ACC112 (cell line): Measurements from ENCODE around the gene RASSF5.

Experiments used
- H2AFZ ChIP-seq: fragments of 200-600 bp; sonication (generic); one replicate; pipeline ENCODE4 v1.6.0; 2017; ENCODE audit warnings: antibody characterized with exemption, low read length; ENCODE audit not compliant: unreplicated experiment
- H3K27ac ChIP-seq: fragments of 200-600 bp; sonication (generic); 2 replicates; pipeline ENCODE4 v1.5.1; 2014; ENCODE audit warnings: low read depth, mild to moderate bottlenecking, antibody characterized with exemption, low read length, moderate library complexity
- H3K27me3 ChIP-seq: fragments of 200-600 bp; sonication (generic); 2 replicates; pipeline ENCODE4 v1.6.1; 2014; ENCODE audit warnings: mild to moderate bottlenecking, antibody characterized with exemption, low read length, moderate library complexity, mixed read lengths; ENCODE audit not compliant: insufficient read depth
- H3K36me3 ChIP-seq: fragments of 200-600 bp; sonication (generic); 2 replicates; pipeline ENCODE4 v1.6.1; 2016; ENCODE audit warnings: mild to moderate bottlenecking, antibody characterized with exemption, low read length, moderate library complexity, mixed read lengths; ENCODE audit not compliant: insufficient read depth
- H3K4me1 ChIP-seq: fragments of 200-600 bp; sonication (generic); one replicate; pipeline ENCODE4 v1.6.1; 2016; ENCODE audit warnings: low read length, mixed read lengths; ENCODE audit not compliant: insufficient read depth, unreplicated experiment, control insufficient read depth
- H3K4me3 ChIP-seq: fragments of 200-600 bp; sonication (generic); 2 replicates; pipeline ENCODE4 v1.5.1; 2014; ENCODE audit warnings: mild to moderate bottlenecking, low read depth, low read length
- H3K79me2 ChIP-seq: fragments of 200-600 bp; sonication (generic); one replicate; pipeline ENCODE4 v1.6.0; 2016; ENCODE audit warnings: low read length; ENCODE audit not compliant: control insufficient read depth, unreplicated experiment, insufficient read depth

The RASSF5 gene

DNA sequence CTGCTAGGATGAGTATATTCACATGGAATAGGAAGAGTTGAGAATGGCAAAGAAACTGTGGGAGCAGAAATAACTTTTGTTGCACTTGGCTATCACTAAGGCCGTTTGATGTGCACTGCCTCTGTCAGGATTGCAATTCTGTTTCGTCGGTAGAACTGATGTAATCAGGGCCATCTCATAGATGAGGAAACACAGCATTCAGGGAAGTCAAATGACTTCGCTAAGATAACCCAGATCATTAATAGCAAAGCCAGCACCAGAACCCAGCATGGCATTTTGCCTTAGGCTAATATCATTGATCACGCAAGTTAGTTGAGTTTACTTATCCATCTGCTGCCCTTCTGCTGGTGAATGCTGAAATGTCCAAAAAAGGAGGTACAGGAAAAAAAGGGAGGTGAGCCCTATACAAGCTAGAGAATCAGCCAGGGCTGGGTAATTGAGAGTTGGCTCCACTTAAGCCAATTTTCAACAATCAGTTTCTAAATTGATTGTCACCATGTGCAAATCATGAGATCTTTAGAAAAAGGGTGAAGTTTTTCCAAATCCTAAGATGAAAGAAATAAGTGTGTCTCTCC, 7.6 kb downstream of the RASSF5 start:
- Histone ChIP-seq H3K4me3 (no peak overlapping the region), H3K27me3 (no peaks in the 10 kb centered on the region), H2AFZ (no peak overlapping the region), H3K27ac (no peak overlapping the region), H3K36me3 (no peaks in the 10 kb centered on the region), H3K4me1 (peaks cover 17% of the 10 kb centered on the region), H3K79me2 (no peaks in the 10 kb centered on the region)

DNA sequence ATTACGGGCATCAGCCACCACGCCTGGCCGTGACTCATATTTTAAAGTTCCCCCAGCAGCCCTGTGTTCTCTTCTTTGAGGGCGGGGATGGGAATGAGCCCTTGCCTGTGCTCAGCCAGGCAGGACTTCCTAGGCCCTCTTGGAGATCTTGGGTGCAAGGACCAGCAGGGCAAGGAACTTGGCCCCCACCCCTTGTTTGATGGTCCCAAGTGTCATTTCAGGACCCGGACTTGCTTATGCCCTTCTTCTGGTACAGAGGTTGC, 9.3 kb downstream of the RASSF5 start:
- H3K27me3 ChIP-seq, result no peaks in the 10 kb centered on the region
- no peak overlapping the region for H2AFZ ChIP-seq
- no peak overlapping the region for H3K4me3 ChIP-seq
- no peaks in the 10 kb centered on the region for H3K79me2 ChIP-seq
- H3K4me1 ChIP-seq, result peaks cover 17% of the 10 kb centered on the region
- H3K27ac ChIP-seq, result no peak overlapping the region
- H3K36me3 ChIP-seq, result no peaks in the 10 kb centered on the region

DNA sequence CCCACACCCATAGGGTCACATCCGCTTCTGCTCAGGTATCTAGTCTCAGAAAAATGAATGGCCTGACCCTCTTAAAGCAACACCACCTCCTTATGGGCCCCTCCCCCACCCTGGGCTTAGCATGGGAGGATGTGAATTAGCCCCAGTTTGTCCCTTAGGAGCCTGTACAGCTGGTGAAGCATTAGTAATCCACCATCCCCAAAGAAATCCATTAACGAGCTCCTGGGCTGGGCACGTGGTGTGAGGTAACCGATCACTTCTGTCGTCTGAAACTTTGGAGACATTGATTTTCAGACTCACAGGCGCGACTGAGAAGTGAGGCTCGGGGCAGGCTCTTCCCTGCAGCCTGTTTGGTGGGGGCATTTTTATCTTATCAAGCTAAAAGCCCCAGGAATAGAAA, 10.5 kb downstream of the RASSF5 start:
- Histone ChIP-seq H2AFZ (no peak overlapping the region), H3K79me2 (no peaks in the 10 kb centered on the region), H3K27me3 (no peaks in the 10 kb centered on the region), H3K4me3 (no peak overlapping the region), H3K36me3 (no peaks in the 10 kb centered on the region), H3K27ac (no peak overlapping the region), H3K4me1 (peaks cover 17% of the 10 kb centered on the region)

DNA sequence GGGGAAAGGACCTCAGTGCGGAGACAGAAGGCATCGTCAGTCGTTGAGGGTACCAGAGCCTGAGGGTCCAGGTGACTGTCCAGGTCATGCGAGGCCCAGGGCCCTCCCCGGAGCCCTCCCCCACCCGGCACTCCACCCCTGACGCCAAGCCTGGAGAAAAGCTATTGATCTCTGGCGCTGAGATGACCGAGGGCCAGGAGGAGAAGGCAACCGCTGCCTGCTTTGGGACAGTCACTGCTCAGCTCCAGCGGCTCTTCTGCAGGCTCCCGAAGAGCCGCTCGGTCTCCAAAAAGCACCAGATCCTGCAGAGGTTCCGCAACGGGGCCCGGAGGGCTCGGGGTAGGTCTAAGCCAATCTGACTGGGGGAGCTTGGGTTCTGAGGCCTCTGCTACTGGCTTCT, 10.9 kb downstream of the RASSF5 start:
- H3K4me1 ChIP-seq, result peaks cover 14% of the 10 kb centered on the region
- H3K4me3 ChIP-seq, result no peak overlapping the region
- H2AFZ ChIP-seq, result no peak overlapping the region
- H3K36me3 ChIP-seq, result no peaks in the 10 kb centered on the region
- H3K27ac ChIP-seq, result no peak overlapping the region
- no peaks in the 10 kb centered on the region for H3K79me2 ChIP-seq
- no peaks in the 10 kb centered on the region for H3K27me3 ChIP-seq

DNA sequence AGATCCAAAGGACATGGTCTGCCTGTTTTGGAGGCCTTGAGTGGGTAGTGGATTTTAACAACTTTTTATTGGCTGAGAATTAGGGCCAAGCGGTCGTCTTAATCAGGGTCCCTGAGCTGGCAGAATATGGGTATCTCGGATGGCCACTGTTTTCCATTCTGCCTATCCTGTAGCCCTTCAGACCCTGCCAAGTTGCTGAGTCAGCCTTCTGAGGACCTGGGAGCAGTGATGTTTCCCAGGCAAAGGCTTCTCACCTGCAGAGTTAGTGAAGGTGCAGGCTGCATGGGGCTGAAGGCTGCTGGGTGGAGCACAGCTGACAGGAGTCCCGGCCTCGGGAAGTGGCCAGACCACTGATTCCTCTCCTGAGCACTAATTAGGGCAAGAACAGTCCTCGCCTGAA, 11.4 kb downstream of the RASSF5 start:
- Histone ChIP-seq H3K79me2 (no peaks in the 10 kb centered on the region), H3K4me1 (peaks cover 8% of the 10 kb centered on the region), H3K27me3 (no peaks in the 10 kb centered on the region), H3K4me3 (no peak overlapping the region), H3K27ac (no peak overlapping the region), H2AFZ (no peak overlapping the region), H3K36me3 (no peaks in the 10 kb centered on the region)

DNA sequence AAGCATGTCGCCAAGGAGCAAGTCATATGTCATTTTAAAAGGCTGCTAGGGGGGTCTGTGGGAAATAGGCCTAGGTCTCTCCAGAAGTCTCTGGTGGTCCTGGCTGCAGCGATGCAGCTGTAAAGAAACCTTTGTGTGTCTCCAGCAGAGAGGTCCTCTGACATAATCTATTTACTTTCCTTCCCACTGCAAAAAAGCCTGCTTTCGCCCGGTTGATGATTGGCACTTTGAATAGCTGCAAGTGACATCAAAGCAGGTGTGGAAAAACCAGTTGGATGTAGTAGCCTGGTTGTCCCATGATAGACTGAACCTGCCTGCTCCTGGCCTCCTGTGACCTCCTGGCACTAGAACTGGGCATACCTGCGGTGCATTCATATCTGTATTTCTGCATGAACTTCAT, 13.8 kb downstream of the RASSF5 start:
- Histone ChIP-seq H3K27ac (no peak overlapping the region), H2AFZ (no peak overlapping the region), H3K4me1 (peaks cover 8% of the 10 kb centered on the region), H3K4me3 (no peak overlapping the region), H3K27me3 (no peaks in the 10 kb centered on the region), H3K79me2 (no peaks in the 10 kb centered on the region), H3K36me3 (no peaks in the 10 kb centered on the region)

DNA sequence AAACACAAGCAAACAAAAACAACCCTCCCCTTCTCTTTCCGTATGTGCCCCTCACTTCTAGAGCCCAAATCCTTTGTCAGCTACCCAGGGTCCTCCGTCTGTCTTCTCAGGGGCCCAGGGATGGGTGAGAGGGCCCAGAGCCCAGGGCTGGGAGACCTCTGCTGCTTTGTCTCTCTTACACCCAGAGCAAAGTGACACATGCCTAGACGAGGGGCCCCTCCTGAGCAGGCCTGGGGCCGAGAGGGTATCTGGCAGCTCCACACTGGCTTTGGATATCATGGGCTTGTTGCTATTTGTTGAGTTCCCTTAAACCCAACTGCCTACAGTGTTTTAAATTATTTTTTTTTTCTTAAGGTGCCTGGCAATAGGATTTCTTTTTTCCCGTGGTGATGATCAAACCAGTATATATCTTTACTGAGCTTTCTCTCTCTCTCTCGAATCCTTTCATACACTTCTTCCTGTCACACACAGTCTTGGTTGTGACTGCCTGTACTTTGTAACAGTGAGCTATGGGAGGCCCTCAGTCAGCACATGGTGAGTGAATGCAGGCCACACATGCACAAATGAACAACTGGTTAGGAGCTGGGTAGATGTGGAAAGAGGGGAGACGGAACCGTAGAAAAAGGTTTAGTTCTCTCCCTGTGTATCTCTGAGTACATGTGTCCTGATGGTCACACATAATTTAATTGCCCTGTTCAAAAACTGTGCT, 14.5 kb downstream of the RASSF5 start:
- Histone ChIP-seq H3K27me3 (no peaks in the 10 kb centered on the region), H3K4me1 (peaks cover 12% of the 10 kb centered on the region), H3K36me3 (no peaks in the 10 kb centered on the region), H3K27ac (no peak overlapping the region), H3K79me2 (no peaks in the 10 kb centered on the region), H3K4me3 (no peak overlapping the region), H2AFZ (no peak overlapping the region)

DNA sequence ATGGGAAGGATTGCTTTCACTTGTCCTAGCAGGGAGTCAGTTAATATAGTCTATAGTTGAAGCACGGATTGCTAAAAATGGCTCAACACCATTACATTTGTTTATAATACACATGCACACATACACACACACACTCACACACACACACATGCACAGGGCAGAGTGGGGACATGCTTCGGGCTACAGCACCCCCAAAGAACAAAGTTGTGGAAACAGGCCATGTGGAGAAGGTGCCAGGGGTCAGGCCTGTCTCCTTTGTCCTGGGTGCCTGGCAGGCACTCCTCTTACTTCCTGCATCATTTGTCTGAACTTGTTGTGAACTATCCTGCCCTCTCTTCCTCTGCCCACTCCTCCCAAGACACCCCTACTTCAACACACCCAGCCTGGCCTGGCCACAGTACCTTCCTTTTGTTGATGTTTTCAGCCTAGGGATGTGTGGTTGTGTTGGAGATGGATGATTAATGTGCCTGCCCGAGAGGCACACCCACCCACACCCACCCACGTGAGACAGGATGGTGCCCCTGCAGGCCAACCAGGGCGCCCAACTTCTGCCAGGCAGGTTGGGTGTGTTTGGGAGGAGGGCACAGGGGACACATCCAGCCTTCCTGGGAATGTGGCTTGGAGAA, 17.5 kb downstream of the RASSF5 start:
- H3K27me3 ChIP-seq, result no peaks in the 10 kb centered on the region
- H3K79me2 ChIP-seq, result no peaks in the 10 kb centered on the region
- H3K4me1 ChIP-seq, result peaks cover 12% of the 10 kb centered on the region
- H3K27ac ChIP-seq, result no peak overlapping the region
- H3K4me3 ChIP-seq, result no peak overlapping the region
- H3K36me3 ChIP-seq, result no peaks in the 10 kb centered on the region
- H2AFZ ChIP-seq, result no peak overlapping the region

DNA sequence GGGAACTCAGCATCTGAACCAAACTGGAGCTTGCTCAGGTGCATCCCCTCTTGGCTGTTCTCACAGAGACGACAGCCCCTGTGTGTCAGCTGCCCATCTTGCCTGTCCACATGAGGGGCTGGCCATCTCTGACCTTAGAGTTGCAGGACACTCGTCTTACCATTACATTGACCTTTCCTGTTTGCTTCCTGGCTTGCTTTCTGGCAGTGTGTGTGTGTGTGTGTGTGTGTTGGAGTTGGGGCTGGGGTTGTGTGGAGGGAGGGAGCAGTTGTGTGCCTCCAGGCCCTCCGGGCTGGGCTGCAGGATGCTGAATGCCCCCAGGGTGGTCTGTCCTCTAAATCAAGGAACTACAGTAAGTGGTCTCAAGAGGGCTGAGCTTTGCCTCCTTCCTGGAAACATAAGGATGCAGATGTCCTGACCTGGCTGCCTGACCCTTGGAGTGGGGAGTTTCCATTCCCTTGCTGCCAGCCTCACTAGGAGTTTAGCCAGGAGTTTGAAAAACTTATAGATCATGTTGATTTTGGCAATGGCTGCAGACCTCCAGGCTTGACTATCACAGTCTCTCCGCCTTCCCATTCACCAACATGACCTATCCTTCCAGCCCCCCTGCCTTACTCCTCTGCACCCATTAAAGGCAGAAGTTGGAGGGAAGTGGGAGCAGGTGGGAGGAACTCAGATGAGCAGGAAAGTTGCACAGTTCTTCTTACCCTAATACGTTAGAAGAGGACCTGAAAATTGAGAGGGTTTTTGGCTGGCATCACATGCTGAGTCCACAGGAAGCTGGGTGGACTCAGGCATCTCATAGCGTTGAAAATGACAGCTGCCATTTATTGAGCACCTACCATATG, 19.0 kb downstream of the RASSF5 start:
- H3K4me3 ChIP-seq, result no peak overlapping the region
- no peaks in the 10 kb centered on the region for H3K27me3 ChIP-seq
- no peak overlapping the region for H2AFZ ChIP-seq
- H3K36me3 ChIP-seq, result no peaks in the 10 kb centered on the region
- no peak overlapping the region for H3K27ac ChIP-seq
- H3K4me1 ChIP-seq, result peaks cover 12% of the 10 kb centered on the region
- no peaks in the 10 kb centered on the region for H3K79me2 ChIP-seq

DNA sequence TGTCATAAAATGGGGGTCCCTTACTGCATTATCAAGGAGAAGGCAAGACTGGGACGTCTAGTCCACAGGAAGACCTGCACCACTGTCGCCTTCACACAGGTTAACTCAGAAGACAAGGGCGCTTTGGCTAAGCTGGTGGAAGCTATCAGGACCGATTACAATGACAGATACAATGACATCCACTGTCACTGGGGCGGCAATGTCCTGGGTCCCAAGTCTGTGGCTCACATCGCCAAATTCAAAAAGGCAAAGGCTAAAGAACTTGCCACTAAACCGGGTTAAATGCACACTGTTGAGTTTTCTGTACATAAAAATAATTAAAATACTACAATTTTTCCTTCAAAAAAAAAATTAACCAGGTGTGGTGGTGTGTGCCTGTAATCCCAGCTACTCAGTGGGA, 22.1 kb downstream of the RASSF5 start:
- Histone ChIP-seq H3K27me3 (no peaks in the 10 kb centered on the region), H3K4me1 (peaks cover 12% of the 10 kb centered on the region), H3K79me2 (no peaks in the 10 kb centered on the region), H2AFZ (no peak overlapping the region), H3K27ac (no peak overlapping the region), H3K4me3 (no peak overlapping the region), H3K36me3 (no peaks in the 10 kb centered on the region)
